Ectodermal cell (in vitro differentiated cells): ENCODE results near the gene PPM1K.

Experiments used
- H3K27ac ChIP-seq: 2 replicates; pipeline ENCODE4 v1.7.0; 2013; ENCODE audit warnings: mild to moderate bottlenecking, low read depth, low read length; ENCODE audit not compliant: insufficient read depth, poor library complexity, severe bottlenecking
- H3K27me3 ChIP-seq: 2 replicates; pipeline ENCODE4 v1.7.0; 2013; ENCODE audit warnings: mild to moderate bottlenecking, low read length; ENCODE audit not compliant: insufficient read depth, control insufficient read depth, poor library complexity, severe bottlenecking
- H3K36me3 ChIP-seq: one replicate; pipeline ENCODE4 v1.7.0; 2013; ENCODE audit warnings: low read length; ENCODE audit not compliant: control insufficient read depth, insufficient read depth
- H3K4me1 ChIP-seq: one replicate; pipeline ENCODE4 v1.7.0; 2013; ENCODE audit warnings: low read length; ENCODE audit not compliant: control insufficient read depth, insufficient read depth
- H3K4me3 ChIP-seq: 2 replicates; pipeline ENCODE4 v1.7.0; 2013; ENCODE audit warnings: low read depth, low read length, control low read depth; ENCODE audit not compliant: insufficient read depth
- H3K9me3 ChIP-seq: 2 replicates; pipeline ENCODE4 v1.7.0; 2013; ENCODE audit warnings: mild to moderate bottlenecking, low read length, moderate library complexity; ENCODE audit not compliant: control insufficient read depth
- WGBS, 2 experiments: methylation state at CpG; one replicate each; pipeline ENCODE4 v1.1.7; 2013; ENCODE audit warnings: missing lambda C conversion rate in 2 of 2; 5-methylcytosine and 5-hydroxymethylcytosine counted together

PPM1K gene

GRCh38 chr4:88244816-88245579 lies 39.4 kb downstream of the PPM1K start:
- WGBS, 2 experiments = 90 to 93% methylated on average over 13 to 17 of the region's 17 CpGs
- no peak overlapping the region for H3K4me3 ChIP-seq

DNA sequence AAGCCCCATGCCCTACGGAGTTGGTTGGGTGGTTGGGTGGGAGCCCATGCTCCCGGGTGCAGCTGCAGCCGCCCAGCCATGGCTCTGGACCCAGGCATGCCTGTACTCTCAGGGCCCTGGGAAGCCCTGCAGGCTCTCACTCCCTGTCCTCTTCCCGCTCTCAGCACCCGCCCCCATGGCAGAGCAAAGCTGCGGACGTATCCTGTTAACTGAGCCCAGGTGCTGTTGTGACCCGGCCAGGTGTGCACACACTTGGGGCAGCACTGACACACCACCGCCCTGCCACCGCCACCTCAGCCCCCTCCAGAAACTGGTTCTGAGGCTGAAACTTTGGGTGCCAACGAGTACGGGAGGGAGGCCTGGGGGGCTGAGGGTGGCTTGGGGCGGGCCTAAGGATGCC lies 40.3 kb downstream of the PPM1K start:
- Histone ChIP-seq H3K9me3 (no peaks in the 10 kb centered on the region), H3K4me1 (no peaks in the 10 kb centered on the region), H3K36me3 (no peaks in the 10 kb centered on the region), H3K27ac (no peak overlapping the region), H3K27me3 (no peaks in the 10 kb centered on the region), H3K4me3 (no peak overlapping the region)
- 89 to 90% methylated on average over 13 of the region's 13 CpGs for WGBS, 2 experiments

More at GRCh38 chr4:88244816-88245579, 39.4 kb downstream of the PPM1K start:
- no peaks in the 10 kb centered on the region for H3K4me1 ChIP-seq
- no peaks in the 10 kb centered on the region for H3K36me3 ChIP-seq
- no peak overlapping the region for H3K27ac ChIP-seq
- no peaks in the 10 kb centered on the region for H3K9me3 ChIP-seq
- H3K27me3 ChIP-seq = no peaks in the 10 kb centered on the region

GRCh38 chr4:88242144-88242543 lies 42.2 kb downstream of the PPM1K start:
- no peak overlapping the region for H3K4me3 ChIP-seq
- H3K4me1 ChIP-seq = no peaks in the 10 kb centered on the region
- H3K36me3 ChIP-seq = no peaks in the 10 kb centered on the region
- WGBS, 2 experiments = 100% methylated on average over 1 of the region's 1 CpG
- H3K27ac ChIP-seq = no peak overlapping the region
- no peaks in the 10 kb centered on the region for H3K27me3 ChIP-seq
- H3K9me3 ChIP-seq = no peaks in the 10 kb centered on the region

DNA sequence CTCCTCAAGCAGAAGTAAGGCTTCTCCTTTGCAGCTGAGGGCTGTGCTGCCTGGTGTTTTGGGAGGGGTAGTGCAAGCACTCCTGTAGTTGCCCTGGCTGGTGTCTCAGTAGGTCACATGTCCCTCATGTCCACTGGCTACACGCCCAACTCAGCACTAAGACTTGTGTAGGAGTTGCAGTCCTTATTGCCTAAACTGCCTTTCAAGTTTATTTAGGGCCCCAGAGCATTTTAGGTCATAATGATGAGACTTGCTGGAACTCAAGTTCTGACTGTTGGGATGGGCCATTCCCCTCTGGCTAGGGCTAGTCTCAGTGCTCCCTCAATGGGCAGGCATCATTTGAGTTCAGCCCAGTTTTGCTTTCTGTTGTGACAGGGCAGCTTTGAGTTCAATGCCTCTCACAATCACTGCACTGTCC lies 44.1 kb downstream of the PPM1K start:
- no peaks in the 10 kb centered on the region for H3K36me3 ChIP-seq
- H3K27me3 ChIP-seq = no peaks in the 10 kb centered on the region
- H3K9me3 ChIP-seq = no peaks in the 10 kb centered on the region
- H3K27ac ChIP-seq = no peak overlapping the region
- no peak overlapping the region for H3K4me3 ChIP-seq
- 79 to 94% methylated on average over 1 of the region's 1 CpG for WGBS, 2 experiments
- no peaks in the 10 kb centered on the region for H3K4me1 ChIP-seq

- Histone ChIP-seq H3K4me3 (no peak overlapping the region), H3K36me3 (no peaks in the 10 kb centered on the region)
Observed at GRCh38 chr4:88230969-88231771, 53.2 kb downstream of the PPM1K start.

GRCh38 chr4:88230461-88230891 lies 53.9 kb downstream of the PPM1K start:
- Histone ChIP-seq H3K4me3 (no peak overlapping the region), H3K4me1 (no peaks in the 10 kb centered on the region), H3K27me3 (no peaks in the 10 kb centered on the region), H3K27ac (no peak overlapping the region), H3K36me3 (no peaks in the 10 kb centered on the region), H3K9me3 (no peaks in the 10 kb centered on the region)
- WGBS, 2 experiments = 80 to 88% methylated on average over 1 of the region's 1 CpG

More at GRCh38 chr4:88230969-88231771, 53.2 kb downstream of the PPM1K start:
- 88 to 90% methylated on average over 14 of the region's 14 CpGs for WGBS, 2 experiments
- no peaks in the 10 kb centered on the region for H3K27me3 ChIP-seq
- no peak overlapping the region for H3K27ac ChIP-seq
- H3K9me3 ChIP-seq = no peaks in the 10 kb centered on the region
- no peaks in the 10 kb centered on the region for H3K4me1 ChIP-seq

DNA sequence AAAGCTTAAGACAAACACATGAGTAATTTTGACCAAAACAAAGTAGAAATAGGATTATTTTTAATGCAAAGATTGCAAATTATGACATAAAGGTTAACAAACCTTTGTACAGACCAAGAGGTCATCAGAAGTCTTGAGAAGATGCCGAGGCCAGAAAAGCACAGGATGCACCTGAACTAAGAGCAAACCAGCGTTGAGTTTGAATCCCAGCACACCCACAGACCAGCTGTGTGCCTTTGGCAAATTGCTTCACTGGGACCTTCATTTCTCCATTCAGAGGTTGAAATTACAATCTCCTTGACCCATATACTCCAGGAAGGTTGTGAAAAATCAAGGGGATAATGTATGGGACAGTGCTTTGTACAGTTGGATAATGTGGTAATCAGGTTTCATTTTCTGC lies 56.6 kb downstream of the PPM1K start:
- H3K4me1 ChIP-seq = no peaks in the 10 kb centered on the region
- no peaks in the 10 kb centered on the region for H3K36me3 ChIP-seq
- no peaks in the 10 kb centered on the region for H3K9me3 ChIP-seq
- H3K27me3 ChIP-seq = no peaks in the 10 kb centered on the region
- H3K4me3 ChIP-seq = no peak overlapping the region
- no peak overlapping the region for H3K27ac ChIP-seq
- WGBS, 2 experiments = 88 to 94% methylated on average over 2 of the region's 2 CpGs

DNA sequence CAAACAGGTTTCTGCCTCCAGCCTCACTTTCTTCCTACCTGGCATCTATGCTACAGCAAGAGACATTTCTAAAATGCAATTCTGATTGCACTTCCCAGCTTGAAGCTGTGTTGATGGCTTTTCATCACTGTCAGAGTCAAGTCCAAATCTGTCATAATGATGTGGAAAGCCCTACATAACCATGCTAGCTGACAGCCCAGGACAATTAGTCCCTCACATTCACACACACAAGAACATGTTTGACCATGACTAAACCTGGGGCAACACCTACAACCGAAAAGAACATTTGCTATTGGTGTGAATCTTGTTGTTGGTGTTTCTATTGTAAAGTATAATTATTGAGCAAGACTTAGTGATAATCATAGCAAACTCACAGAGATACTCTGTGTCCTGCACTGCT lies 58.2 kb downstream of the PPM1K start:
- WGBS, 2 experiments = 100% methylated on average over 1 of the region's 1 CpG; no CpG with 5 or more reads in 1 of the 2 experiments
- H3K27me3 ChIP-seq = no peaks in the 10 kb centered on the region
- H3K36me3 ChIP-seq = no peaks in the 10 kb centered on the region
- no peaks in the 10 kb centered on the region for H3K4me1 ChIP-seq
- H3K27ac ChIP-seq = no peak overlapping the region
- H3K4me3 ChIP-seq = no peak overlapping the region
- H3K9me3 ChIP-seq = no peaks in the 10 kb centered on the region

DNA sequence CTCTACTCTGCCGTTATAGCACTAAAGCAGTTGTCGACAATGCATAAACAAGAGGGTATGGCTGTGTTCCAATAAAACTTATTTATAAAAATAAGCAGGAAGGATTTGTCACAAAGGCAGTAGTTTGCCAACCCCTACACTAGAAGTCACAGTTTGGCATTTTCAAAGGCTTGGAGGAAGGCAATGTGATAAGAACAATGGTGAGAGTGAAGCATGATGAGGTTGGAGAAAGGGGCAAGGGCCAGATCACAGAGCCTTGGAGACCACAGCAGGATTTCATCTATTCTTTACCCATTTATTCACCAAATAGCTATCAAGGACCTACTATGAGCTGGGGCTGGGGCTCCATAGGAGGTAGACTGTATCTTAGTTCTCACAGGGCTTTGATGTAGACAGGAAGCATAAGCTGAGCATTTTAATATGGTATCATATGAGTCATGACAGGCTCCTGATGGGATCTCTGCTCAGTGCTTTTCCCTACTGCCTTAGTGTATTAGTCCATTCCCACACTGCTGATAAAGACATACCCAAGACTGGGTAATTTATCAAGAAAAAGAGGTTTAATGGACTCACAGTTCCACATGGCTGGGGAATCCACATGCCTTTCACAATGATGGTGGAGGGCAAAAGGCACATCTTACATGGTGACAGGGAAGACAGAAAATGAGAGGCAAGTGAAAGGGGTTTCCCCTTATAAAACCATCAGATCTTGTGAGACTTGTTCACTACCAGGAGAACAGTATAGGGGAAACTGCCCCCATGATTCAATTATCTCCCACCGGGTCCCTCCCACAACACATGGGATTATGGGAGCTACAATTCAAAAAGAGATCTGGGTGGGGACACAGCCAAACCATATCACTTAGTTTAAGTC lies 58.9 kb downstream of the PPM1K start:
- 89 to 95% methylated on average over 3 of the region's 3 CpGs for whole genome bisulfite sequencing, 2 experiments
- Histone ChIP-seq H3K27me3 (no peaks in the 10 kb centered on the region), H3K9me3 (no peaks in the 10 kb centered on the region), H3K4me1 (no peaks in the 10 kb centered on the region), H3K4me3 (no peak overlapping the region), H3K36me3 (no peaks in the 10 kb centered on the region), H3K27ac (no peak overlapping the region)
